ENCODE measurements around the gene LCAT.

The LCAT gene

DNA sequence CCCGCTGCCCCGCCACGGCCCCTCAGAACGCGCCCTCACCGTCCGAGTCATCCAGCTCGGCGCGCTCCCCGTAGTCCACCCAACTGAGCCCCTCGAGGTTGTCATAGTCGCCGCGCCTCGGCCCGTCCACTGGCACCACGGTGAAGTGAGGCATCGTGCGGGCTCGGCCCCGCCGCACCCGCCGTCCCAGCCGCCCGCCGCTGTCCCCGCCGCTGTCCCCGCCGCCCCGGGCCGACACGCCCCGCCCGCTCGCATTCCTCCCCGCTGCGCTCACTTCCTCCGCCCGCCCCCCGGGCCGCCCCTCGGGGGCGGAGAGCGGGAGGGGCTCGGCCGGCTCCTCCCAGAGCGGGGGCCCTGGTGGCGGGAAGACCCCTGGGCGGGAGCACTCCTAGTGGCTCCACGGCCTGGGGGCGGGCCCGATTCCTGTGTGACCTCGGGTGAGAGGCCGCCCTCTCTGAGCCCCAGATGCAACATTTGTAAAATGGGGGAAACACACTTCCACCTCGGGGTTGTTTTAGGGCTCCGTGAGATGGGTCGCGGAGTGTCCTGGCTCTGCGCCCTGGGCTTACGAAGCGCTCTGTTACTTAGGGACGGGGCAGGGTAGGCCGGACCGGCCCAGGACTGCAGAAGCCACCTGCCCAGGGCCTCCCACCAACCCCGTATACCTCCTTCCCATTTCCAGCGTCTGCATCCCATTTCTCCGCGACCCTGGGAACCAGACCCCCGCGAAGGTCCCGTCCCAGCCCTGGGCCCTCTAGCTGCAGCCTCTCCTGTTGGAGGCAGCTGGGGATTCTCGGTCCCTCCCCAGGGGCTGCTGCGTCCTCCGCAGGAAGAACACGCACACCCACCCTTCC is 24.7 kb upstream of the LCAT start, which contains the start of gene SLC12A4:
Gene SLC12A4, minus strand, starts transcription at position 238 of the 854 bp plus-strand sequence. Its CDS starts 84 bp downstream, at position 154.
- peak; percentile 67 for DNase-seq (ENCODE audit: low spot score)

DNA sequence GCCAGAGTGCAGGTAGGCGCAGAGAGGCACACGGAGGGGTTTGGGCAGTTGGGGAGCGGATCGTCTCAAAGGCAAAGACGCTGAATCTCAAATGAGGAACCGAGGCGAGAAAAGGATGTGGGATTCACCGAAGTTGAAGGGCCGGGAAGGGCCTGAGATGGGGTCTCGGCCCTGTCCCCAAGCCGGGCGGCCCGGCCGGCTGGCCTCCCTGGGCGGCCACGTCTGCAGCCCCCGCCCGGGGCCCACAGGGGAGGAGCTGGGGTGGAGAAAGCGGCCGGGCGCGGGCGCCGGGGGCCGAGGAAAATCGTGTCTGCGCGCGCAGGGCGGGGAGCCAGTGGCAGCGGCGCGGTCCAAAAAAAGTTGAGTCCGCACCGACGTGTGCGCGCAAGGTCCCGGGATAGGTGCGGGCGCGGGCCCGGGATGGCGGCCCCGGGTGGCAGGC is 24.1 kb upstream of the LCAT start:
- DNase-seq (ENCODE audit: low spot score): no peak

DNA sequence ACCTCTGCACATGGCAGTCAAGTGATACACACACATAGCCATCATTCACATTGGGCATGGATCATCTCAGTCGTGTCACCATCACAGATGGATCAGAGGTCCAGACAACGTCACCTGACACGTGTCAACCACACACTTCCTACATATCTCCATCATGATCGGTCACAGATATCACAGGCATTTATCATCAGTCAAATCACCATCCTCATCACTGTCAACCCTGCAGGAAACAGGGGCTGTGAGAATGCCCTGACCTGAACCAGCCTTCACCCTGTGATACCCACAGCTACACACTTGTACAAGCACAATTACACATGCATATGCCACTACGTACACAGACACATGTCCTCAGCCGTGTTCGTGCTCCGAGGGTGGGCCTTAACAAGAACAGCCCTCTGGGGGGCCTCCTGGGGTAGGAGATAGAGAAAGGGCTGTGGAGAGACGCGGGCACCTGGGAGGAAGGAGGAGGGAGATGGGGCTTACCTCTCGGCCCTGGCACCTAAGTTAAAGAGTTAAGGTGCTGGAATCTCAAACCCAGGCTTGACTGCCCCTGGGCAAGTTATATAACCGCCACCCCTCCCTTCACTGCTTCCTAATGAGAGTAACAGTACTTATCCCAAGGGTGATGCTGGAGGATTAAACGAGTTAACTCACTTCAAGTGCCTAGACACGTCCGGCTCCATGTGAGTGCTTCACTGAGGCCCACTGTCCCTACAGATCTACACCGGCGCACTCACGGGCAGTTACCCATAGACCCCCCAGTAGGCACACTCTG is 23.4 kb upstream of the LCAT start:
- DNase-seq (ENCODE audit: low spot score): no peak

DNA sequence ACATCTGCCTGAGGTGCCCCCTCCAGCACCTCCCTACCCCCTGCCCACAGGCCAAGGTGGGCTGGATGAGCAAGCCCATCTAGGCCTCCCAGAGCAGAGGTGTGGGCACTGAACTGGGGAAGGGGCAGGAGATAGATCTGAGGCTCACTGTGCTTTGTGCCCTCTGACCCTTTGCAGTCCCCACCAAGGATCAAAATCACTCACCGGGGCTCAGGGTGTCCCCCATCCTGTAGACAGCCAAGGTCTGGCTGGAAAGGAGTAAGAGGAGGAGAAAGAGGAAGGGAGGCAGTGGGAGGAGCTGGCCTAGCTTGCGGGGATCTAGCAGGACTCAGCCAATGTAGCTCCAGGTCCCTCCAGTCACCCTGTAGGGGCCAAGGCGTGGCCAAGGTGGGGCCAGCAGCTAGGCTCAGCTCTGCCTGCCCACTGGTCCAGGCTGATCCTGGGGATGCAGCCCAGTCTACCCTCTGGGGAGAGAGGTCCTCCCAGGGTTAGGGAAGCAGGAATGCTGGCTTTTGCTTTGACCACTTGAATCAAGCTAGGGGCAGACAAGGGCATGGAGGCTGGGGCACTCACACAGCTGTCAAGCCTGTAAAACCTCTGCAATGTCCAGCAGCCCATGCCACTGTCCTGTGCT is 22.7 kb upstream of the LCAT start:
- DNase-seq (ENCODE audit: low spot score): no peak

DNA sequence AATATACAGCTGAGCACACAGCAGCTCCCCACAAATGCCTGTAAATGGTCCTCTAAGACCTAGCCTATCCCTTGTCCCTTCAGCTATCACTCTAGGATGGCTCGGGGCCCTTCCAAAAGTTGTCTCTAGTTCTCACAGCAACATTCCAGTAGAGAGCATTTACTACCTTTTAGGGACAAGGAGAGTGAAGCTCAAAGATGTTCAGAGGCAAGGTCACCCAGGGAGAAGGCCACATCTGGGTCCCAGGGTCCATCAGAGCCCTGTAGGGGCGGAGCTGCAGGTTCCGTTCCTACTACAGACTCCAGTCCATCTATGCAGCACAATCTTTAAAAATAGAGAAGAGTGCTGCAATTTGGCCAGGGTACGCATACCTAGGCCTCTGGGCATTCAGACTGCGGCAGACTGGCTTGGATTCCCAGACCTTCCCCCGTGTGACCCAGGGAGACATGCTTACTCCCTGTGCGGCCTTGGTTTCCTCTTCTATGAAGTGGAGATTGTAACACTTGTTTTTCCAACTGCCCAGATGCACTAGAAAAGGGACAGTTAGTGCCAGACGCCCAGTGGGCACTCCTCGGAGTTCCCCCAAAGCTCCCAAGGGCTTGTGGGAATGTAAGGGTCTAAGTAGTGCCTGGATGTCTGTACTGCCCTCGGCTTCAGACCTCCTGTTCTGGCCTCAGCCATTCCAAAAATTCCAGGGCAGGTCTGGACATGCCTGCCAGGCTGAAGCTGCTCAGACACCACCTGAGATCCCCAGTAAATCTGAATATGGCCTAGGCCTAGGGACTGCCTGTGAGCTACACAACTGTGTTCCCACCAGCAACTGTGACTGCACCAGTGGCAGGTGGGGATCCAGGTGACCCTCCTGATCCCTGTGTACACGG is 22.0 kb upstream of the LCAT start:
- no peak for DNase-seq (ENCODE audit: low spot score)

DNA sequence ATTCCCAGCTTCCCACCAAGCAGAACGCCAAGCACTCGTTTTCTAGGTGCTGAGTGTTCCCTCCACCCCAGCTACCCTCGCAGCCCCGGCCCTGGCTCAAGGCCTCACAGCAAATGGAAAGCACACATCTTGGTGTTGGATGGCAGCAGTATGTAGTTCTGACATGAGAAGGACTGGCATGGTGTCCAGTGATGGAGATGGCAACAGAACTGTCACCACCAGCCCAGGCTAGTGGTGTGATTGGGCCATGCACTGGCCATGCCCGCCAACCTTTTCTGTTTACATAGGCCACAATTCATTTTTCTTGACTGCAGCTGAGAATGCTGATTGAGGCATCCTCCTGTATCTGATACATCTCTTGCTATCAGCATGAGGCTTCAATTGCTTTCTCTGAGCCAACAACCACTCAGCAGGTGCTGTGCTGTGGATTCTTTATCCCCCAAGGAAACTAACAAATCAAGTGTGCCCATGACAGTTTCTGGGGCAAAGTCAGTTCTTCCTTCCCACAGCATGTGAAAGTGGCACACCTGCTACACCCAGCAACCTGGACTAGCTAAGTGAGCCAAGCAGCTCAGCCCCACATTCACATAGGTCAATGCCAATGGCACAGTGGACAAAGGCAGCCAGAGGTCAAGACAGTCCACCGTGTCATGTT is 20.7 kb upstream of the LCAT start:
- no peak for DNase-seq (ENCODE audit: low spot score)

DNA sequence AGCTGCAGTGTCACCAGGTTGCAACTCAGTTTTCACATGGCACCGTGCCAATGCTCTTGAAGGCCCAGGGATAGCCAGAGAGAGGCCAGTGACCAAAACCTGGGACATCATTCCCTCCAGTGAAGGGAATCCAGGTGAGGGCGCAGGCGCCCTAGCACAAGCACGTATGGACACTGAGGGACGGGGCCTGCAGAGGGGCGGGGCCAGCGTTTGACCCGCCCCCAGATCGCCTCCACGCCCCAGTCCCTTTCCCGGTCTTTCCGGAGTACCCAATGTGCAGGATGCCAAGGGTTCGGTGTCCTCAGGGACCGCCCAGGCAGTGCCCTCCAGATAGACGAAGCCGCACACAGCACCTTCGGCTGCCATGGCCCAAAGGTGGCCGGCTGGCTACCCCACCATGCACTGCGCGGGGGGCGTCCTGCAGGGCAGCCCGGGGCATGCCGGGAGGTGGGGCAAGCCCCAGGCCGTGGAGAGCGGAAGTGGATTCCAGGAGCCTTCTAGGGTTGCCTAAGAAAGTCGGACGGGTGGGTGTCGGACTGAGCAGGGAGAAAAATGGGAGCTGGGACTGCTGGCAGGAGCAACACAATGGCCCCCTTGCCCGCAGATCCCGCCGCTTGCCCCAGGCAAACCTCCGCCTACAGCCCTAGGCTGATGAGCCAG is 19.9 kb upstream of the LCAT start:
- no peak for DNase-seq (ENCODE audit: low spot score)

DNA sequence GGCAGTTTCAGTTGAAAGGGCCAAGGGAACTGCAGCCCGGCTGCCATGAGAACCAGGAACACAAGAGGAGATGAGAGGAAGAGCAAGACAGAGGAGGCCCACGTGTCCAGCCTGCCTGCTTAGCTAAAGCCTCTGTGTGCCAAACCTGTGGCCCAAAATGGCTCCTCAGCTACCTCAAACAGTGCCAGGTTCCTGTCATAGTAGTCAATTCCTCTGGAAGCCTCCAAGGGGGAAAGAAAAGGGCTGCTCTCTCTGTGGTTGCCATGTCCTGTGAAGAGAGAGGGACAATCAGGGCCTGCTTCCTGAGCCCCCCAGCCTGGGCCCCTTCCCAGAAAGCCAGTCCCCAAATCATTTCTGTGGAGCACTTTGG is 19.4 kb upstream of the LCAT start:
- DNase-seq (ENCODE audit: low spot score): no peak

DNA sequence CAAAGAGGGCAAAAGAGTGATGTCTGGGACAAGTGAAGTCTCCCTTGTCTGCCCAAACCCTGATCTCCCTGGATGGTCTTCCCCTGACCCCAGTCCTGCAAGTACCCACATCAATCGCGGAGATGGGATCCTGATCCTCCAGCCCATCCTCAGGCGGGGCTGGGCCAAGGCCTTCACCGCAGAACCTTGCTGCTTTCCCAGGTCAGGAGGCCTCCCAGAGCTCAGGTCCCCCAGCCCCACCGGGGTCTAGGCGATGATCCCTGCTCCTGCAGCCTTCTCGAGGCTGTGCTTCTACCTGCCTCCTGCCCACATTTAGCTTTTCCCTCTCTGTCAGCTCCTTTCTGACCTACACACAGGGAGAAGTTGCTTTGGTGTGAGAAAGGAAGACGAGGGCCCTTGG is 18.2 kb upstream of the LCAT start:
- DNase-seq (ENCODE audit: low spot score): no peak

DNA sequence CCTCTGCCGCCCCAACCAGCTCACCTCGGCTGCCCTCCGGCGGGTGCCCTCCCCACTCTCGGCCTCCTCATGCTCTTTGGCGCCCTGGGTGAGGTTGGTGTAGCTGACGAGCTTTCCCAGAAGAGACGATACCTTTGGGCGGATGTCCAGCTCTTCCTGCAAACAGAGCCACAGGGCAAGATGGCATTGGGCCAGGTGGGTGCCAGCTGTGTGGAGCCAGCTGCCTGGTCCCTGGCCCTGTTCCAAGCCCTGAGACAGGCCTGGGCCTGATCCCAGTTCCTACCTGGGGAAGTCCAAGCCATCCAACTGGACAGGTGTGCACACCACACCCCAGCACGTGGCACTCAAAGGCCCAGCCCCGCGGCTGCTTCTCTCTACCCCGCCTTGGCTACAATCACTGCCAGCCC is 17.6 kb upstream of the LCAT start:
- DNase-seq (ENCODE audit: low spot score): no peak

DNA sequence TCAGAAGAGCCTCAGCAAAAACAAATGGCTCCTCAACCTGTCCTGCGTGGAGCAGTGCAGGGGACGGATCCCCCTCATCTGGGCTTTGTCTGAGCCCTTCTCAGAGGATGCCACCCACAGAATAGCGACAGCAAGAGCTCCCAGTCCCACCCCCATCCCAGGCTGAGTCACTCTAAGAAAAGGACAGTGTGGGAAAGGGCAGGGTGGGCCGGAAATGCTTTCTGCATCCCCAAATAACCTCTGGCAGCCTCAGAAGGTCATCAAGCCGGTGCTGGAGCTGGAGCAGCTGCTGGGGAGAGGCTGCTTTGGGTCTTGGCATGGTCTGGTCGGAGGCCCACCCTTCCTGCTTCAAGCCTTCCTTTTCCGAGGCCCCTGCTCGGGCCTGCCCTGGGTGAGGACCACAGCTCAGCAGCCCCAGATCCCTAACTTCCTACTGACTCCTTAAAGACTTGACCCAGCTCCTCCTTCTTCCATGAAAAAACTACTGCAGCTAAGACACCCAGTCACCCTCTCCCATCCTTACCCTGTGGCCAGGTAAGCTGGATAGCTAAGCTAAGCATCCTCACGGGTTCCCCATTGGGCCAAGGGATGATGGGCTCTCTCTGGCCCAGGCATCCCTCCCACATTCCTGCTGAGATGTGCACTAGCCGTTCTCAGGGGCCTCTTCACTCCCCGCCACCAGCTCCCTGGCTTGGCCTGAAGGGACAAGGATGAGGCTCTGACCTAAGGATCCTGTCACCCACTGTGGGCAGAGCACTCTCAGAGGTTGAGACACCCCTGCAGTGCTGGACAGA is 15.8 kb upstream of the LCAT start:
- no peak for DNase-seq (ENCODE audit: low spot score)

DNA sequence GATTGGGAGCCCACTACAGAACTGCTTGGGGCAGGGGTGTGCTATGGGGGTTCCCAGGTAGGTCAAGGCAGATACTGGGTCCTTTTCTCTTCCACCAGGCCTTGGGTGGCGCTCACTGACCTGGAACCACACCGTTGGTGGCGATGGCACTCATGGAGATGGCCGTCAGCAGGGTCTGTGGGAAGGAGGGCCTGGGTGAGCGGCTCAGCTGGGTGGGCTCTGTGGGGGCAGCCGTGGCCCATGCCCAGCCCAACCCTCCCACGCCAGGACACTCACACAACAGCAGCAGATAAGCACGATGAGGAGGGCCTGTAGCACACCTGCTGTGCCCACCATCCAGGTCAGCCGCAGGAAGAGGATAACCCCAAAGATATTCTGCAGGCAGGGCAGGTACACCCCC is 13.7 kb upstream of the LCAT start:
- no peak for DNase-seq (ENCODE audit: low spot score)

DNA sequence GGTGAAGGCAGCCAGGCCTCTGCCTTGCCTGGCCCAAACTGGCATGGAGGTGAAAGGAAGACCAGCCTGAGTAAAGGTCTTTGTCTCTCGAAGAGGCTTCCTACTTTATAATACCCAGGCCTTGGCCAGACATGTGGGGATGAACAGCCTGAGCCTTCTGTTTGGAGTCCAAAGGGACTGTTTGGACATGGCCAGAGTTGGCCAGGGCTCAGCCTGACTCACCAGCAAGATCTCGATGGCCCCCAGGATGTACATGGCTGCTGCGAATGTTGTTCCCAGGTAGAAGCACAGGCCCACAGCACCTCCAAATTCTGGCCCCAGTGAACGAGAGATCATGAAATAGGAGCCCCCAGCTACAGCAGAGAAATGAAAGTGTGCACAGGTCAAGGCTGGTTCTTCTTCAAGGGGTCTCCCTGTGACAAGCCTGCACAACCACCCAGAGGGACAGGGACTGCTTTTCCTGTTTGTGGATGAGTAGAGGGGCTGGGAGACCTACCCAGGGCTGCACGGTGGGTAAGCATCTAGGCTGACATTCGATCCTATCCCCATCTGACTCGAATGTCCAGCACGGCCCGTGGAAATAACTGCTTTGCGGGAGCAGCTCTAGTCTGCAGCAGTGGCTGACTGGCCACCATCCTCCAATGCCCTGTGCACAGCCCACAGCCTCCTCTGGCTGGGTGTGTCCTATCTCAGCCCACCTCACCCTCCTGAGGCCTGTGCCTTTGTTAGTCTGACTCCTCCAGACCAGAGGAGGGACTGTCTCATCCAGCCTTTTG is 10.7 kb upstream of the LCAT start:
- no peak for DNase-seq (ENCODE audit: low spot score)

DNA sequence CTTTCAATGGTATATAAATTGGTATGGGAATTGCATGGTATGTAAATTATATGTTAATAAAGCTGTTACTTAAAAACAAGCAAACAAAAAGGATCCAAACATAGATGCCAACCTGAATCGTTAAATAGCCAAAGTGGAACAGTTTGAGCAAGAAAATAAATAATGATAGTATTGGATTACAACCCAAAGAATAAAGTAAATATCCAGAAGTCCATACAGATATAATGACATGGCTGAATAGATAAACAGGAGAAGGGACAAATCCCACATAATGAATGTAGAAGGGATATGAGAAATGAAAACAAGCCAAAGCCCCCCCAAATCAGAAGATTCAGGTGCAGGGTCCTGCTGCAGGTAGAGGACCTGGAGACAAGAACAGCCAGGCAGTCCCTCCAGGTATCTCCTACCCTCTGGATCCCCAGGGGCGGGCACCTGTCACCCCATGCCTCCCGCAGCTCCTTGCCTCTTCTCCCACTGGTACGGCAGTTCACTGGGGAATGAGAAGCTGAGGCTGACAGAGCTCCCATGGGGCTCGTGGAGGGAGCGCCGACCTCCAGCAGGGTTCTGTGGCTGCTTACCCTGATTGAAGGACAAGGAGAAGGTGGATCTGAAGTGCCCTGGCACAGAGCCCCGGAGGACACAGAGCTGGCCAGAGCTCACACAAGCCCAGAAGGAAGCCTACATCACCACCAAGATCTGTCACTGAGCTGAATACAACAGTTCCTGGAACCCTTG is 9.9 kb upstream of the LCAT start:
- no peak for DNase-seq (ENCODE audit: low spot score)

DNA sequence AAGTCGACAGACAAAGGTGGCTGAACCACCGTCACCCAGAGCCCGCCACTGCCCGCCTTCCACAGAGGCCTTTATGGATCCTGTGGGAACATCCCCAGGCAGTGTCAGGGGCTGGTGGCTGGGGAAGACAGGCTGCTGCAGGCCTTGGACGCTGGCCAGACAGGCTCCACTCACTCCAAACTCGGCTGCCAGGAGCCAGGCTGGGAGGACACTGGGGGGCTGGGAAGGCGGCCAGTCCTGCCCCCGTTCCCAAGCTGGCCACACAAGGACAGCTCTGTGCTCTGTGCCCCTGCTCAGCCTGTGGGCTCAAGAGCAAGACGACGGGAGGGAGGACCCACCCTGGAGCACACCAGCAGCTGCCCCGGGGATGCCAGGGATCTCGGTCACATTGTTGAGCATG is 7.6 kb upstream of the LCAT start:
- DNase-seq (ENCODE audit: low spot score): no peak

DNA sequence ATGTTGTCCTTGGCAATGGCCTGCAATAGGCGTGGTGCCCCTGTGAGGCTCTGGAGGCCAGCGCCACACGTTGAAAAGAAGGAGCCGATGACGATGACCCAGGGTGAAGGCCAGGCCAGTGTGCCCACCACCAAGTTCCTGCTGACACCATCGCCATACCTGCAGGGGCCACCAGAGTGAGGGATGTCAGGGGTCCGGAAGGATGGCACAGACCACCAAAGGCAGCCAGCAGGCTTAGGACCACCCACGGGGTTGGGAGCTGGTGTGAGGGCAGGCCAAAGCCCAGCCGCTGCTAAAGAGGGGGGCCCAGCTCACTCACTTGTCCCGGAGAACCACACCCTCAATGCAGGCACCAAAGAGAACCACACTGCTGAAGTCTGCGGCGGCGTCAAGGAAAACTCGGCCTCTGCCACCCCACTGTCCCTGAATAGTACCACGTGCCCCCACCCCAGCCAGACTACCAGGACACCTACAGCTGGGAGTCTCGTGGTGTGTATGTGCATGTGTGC is 6.5 kb upstream of the LCAT start:
- DNase-seq (ENCODE audit: low spot score): no peak

DNA sequence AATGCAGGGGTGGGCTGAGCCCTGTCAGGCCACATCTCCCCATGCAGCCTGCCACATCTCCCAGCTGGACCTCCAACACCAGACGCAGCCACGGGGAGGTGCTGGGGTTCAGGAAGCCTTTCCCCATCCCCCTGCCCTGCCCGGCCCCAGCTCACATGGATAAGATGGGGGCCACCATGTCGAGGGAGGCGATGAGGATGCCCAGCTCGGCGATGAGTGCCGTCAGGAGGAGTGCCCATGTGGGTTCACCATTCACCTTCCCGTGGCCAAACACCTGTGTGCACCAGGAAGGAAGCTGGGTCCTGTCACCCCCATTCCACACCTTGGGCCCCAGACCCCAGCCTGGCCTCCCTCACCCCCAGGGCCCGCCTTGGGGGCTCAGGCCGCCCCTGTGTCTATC is 5.7 kb upstream of the LCAT start:
- no peak for DNase-seq (ENCODE audit: low spot score)

DNA sequence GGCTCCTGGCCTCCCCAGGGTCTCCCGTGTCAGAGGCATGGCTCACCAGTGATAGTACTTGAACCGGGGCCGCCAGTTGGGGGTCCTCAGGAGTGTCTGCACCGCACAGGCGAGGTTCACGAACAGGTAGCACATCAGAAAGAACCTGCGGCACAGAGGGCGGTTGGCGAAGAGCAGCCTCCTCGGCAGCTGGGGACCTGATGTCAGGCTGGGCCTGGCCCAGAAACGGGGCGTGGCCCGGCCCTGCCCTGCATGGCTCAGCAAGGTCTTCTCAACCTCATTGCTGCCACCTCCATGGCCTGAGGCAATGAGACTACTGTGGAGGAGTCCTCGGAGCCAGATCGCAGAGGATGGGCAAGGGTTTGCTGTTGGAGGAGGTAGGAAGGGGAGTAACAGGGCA is 4.1 kb upstream of the LCAT start:
- peak; percentile 58 for DNase-seq (ENCODE audit: low spot score)
